HCT116 (cell line): Measurements from ENCODE around the gene AGAP2. TPM values are rescaled to one million over a fixed set of nuclear protein-coding genes. Genes with fewer than 3 reads are reported as not detected.

Experiments
- ATAC-seq: fragments of 200-7000 bp; cut with Tn5 transposase; 2 replicates; pipeline ENCODE4 v1.9.1; 2020; ENCODE audit warnings: mild to moderate bottlenecking, moderate library complexity
- BruUV-seq: library from RNA; stranded (reverse); fragments of 400-500 nt; replicated peaks from 2 replicates; lab custom pipeline; 2021; lab: Mats Ljungman, UMichigan
- CTCF ChIA-PET: fragments of 300-600 bp; sonication (Branson Sonifier 250); formaldehyde crosslinking; loops from one replicate; lab custom pipeline; 2021; ENCODE audit warnings: antibody characterized with exemption; lab: Charles Lee
- POLR2A ChIA-PET: fragments of 300-600, 350-600 bp; sonication (Branson Sonifier 250); formaldehyde crosslinking; loops from one replicate; lab custom pipeline; 2021; ENCODE audit warnings: antibody characterized with exemption; lab: Charles Lee
- RAD21 ChIA-PET, 2 experiments: fragments of 300-600 bp; sonication (Branson Sonifier 250); formaldehyde crosslinking; loops; one replicate each; lab custom pipeline; 2023; ENCODE audit warnings: low total read pairs in 2 of 2; ENCODE audit not compliant: uncharacterized antibody in 2 of 2, unreplicated experiment in 2 of 2, low non-redundant PET in 1 of 2; lab: Charles Lee
- DNase-seq: peaks from one replicate; pipeline ENCODE4 v3.0.0-alpha.2; 2010; ENCODE audit warnings: low read depth, low spot score
- H2AFZ ChIP-seq: fragments of 200-600 bp; shearing (Covaris generic), sonication (generic); 2 replicates; pipeline ENCODE4 v1.6.1; 2017; ENCODE audit warnings: low read depth, mixed run types, mixed read lengths, antibody characterized with exemption, low read length; ENCODE audit not compliant: poor library complexity, severe bottlenecking
- H3K27ac ChIP-seq: 2 replicates; pipeline ENCODE4 v1.5.1; 2012; ENCODE audit warnings: low read depth, low read length
- H3K27me3 ChIP-seq: fragments of 200-600 bp; sonication (generic); 2 replicates; pipeline ENCODE4 v1.6.1; 2016; ENCODE audit warnings: mixed run types, low read length, mixed read lengths; ENCODE audit not compliant: insufficient read depth
- H3K36me3 ChIP-seq, 2 experiments: fragments of 200-500 bp in 1 of 2; fragments of 200-600 bp in 1 of 2; sonication (Bioruptor generic) in 1 of 2; sonication (generic) in 1 of 2; 2 replicates each; pipeline versions ENCODE4 v1.5.1 to v1.6.1; 2014 to 2016; ENCODE audit warnings: low read length in 2 of 2, inconsistent platforms in 1 of 2, mixed read lengths in 1 of 2, mixed run types in 1 of 2; ENCODE audit not compliant: insufficient read depth in 2 of 2, control insufficient read depth in 1 of 2
- H3K4me1 ChIP-seq, 2 experiments: fragments of 200-600 bp in 1 of 2; sonication (generic) in 1 of 2; 2 replicates each; pipeline versions ENCODE4 v1.5.1 to v1.6.1; 2012 to 2017; ENCODE audit warnings: low read length in 2 of 2, inconsistent platforms in 1 of 2, mild to moderate bottlenecking in 1 of 2, mixed read lengths in 1 of 2, mixed run types in 1 of 2, moderate library complexity in 1 of 2; ENCODE audit not compliant: insufficient read depth in 2 of 2, control insufficient read depth in 1 of 2
- H3K4me2 ChIP-seq: fragments of 200-600 bp; sonication (generic); 2 replicates; pipeline ENCODE4 v1.6.1; 2017; ENCODE audit warnings: mixed run types, low read length, mixed read lengths
- H3K4me3 ChIP-seq, 2 experiments: fragments of 200-600 bp in 1 of 2; sonication (generic) in 1 of 2; replicated peaks in 1 of 2; 2 replicates each; pipeline ENCODE4 v1.5.1; 2011 to 2016; ENCODE audit warnings: low read length in 2 of 2, control low read depth in 1 of 2, low read depth in 1 of 2, mild to moderate bottlenecking in 1 of 2, mixed read lengths in 1 of 2, mixed run types in 1 of 2
- H3K79me2 ChIP-seq: fragments of 200-600 bp; sonication (generic); 2 replicates; pipeline ENCODE4 v1.6.1; 2017; ENCODE audit warnings: mild to moderate bottlenecking, mixed run types, low read length, moderate library complexity, mixed read lengths; ENCODE audit not compliant: insufficient read depth
- H3K9ac ChIP-seq: fragments of 200-600 bp; sonication (generic); 2 replicates; pipeline ENCODE4 v1.6.1; 2016; ENCODE audit warnings: low read length, mixed read lengths
- H3K9me2 ChIP-seq: fragments of 200-600 bp; sonication (generic), shearing (Covaris generic); 2 replicates; pipeline ENCODE4 v1.6.1; 2017; ENCODE audit warnings: mixed run types, mild to moderate bottlenecking, moderate library complexity; ENCODE audit not compliant: insufficient read depth
- H3K9me3 ChIP-seq, 2 experiments: fragments of 200-500 bp in 1 of 2; fragments of 200-600 bp in 1 of 2; sonication (Bioruptor generic) in 1 of 2; sonication (generic) in 1 of 2; 2 replicates each; pipeline ENCODE4 v1.6.1; 2014 to 2017; ENCODE audit warnings: low read length in 2 of 2, mixed read lengths in 2 of 2, inconsistent platforms in 1 of 2, low read depth in 1 of 2, mild to moderate bottlenecking in 1 of 2, mixed run types in 1 of 2, moderate library complexity in 1 of 2; ENCODE audit not compliant: control insufficient read depth in 1 of 2, insufficient read depth in 1 of 2
- H4K20me1 ChIP-seq: fragments of 200-600 bp; sonication (generic), shearing (Covaris generic); 2 replicates; pipeline ENCODE4 v1.6.1; 2017; ENCODE audit warnings: mixed run types, mild to moderate bottlenecking, moderate library complexity; ENCODE audit not compliant: insufficient read depth
- CEBPB ChIP-seq: IDR thresholded peaks from 2 replicates; pipeline ENCODE4 v1.6.1; 2012; ENCODE audit warnings: low read depth
- EZH2 ChIP-seq: fragments of 200-600 bp; sonication (generic); IDR thresholded peaks from 2 replicates; pipeline ENCODE4 v1.6.1; 2017; ENCODE audit warnings: antibody characterized with exemption, mixed run types
- SIN3A ChIP-seq: IDR thresholded peaks from 2 replicates; pipeline ENCODE4 v1.6.1; 2012; ENCODE audit warnings: low read depth
- SRF ChIP-seq: IDR thresholded peaks from 2 replicates; pipeline ENCODE4 v1.6.1; 2012; ENCODE audit warnings: low read depth
- YY1 ChIP-seq: IDR thresholded peaks from 2 replicates; pipeline ENCODE4 v1.6.1; 2011; ENCODE audit warnings: low read length, low read depth, moderate library complexity, mild to moderate bottlenecking; ENCODE audit not compliant: insufficient replicate concordance; ENCODE audit errors: extremely low read depth
- ZBTB33 ChIP-seq: IDR thresholded peaks from 2 replicates; pipeline ENCODE4 v1.6.1; 2011; ENCODE audit warnings: mild to moderate bottlenecking, low read length, moderate library complexity; ENCODE audit not compliant: insufficient replicate concordance; ENCODE audit errors: extremely low read depth
- intact Hi-C: fragments of 100-400 bp; cut with micrococcal nuclease; formaldehyde crosslinking; loops from 2 replicates; pipeline ENCODE4 v1.10.0; 2022
- total RNA-seq: library from RNA; stranded (reverse); gene quantifications from one replicate; pipeline ENCODE4 v1.2.1, GENCODE V29; 2021; ENCODE audit not compliant: unreplicated experiment

The AGAP2 gene
- total RNA-seq, 1 experiment from 2014 or later: 15.8 TPM

GRCh38 chr12:57779736-57780135 lies 41.2 kb upstream of the AGAP2 start:
- Histone ChIP-seq H3K9me2 (no peaks in the 10 kb centered on the region), H3K4me1 (peaks cover 6 to 10% of the 10 kb centered on the region in 2 experiments), H3K4me3 (no peak overlapping the region), H3K27me3 (no peaks in the 10 kb centered on the region), H2AFZ (no peak overlapping the region), H3K9ac (no peak overlapping the region), H3K9me3 (no peaks in the 10 kb centered on the region), H3K79me2 (peaks cover 21% of the 10 kb centered on the region), H4K20me1 (no peaks in the 10 kb centered on the region), H3K27ac (no peak overlapping the region), H3K4me2 (no peak overlapping the region), H3K36me3 (no peaks in the 10 kb centered on the region)
- DNase-seq: no peak
- RAD21 ChIA-PET: no interaction called here
- POLR2A ChIA-PET: interaction anchor here (0.8 to 1.1 kb wide), 2 partner anchors 8 to 14 kb away, joined by 3 read pairs; partner anchors contain the start of genes EEF1AKMT3 and METTL1
- intact Hi-C loops: no loop called here
- ATAC-seq: no peak
- no peak for TF ChIP-seq EZH2
- TF ChIP-seq SRF: no peak
- TF ChIP-seq ZBTB33: no peak
- TF ChIP-seq CEBPB: no peak
- no peak for TF ChIP-seq SIN3A
- BruUV-seq: no TSS peak
- CTCF ChIA-PET: interaction anchor here (1.3 kb wide), 1 partner anchor 20 kb away, joined by 3 read pairs; no protein-coding TSS in a partner anchor

GRCh38 chr12:57777911-57778310 lies 39.4 kb upstream of the AGAP2 start:
- no peaks in the 10 kb centered on the region for H3K27me3 ChIP-seq
- H3K4me2 ChIP-seq: no peak overlapping the region
- no peaks in the 10 kb centered on the region for H3K9me3 ChIP-seq
- H3K4me3 ChIP-seq: no peak overlapping the region
- no peak overlapping the region for H2AFZ ChIP-seq
- DNase-seq (no peak), ATAC-seq (no peak)
- H3K36me3 ChIP-seq: no peaks in the 10 kb centered on the region; a peak in 1 of 4 replicates
- RAD21 ChIA-PET: no interaction called here
- peaks cover 5 to 13% of the 10 kb centered on the region in 2 experiments; a peak in 3 of 4 replicates for H3K4me1 ChIP-seq
- no peaks in the 10 kb centered on the region for H4K20me1 ChIP-seq
- CTCF ChIA-PET: no interaction called here
- no peak for TF ChIP-seq YY1
- intact Hi-C loops: no loop called here
- H3K79me2 ChIP-seq: peaks cover 10% of the 10 kb centered on the region
- H3K27ac ChIP-seq: no peak overlapping the region
- POLR2A ChIA-PET: no interaction called here
- no TSS peak for BruUV-seq
- H3K9ac ChIP-seq: no peak overlapping the region
- no peaks in the 10 kb centered on the region for H3K9me2 ChIP-seq
